HEK293 (cell line): ENCODE measurements around the gene INSYN1.

ENCODE experiments used
- CTCF ChIA-PET: fragments of 350-600 bp; formaldehyde crosslinking; extraction: SDS; loops from one replicate; lab custom pipeline; 2021; ENCODE audit warnings: antibody characterized with exemption; lab: Yijun Ruan, JAX
- POLR2A ChIA-PET: fragments of 300-600 bp; formaldehyde crosslinking; extraction: SDS; loops from one replicate; lab custom pipeline; 2020; ENCODE audit warnings: antibody characterized with exemption, inconsistent platforms; lab: Yijun Ruan, JAX
- H3K27ac ChIP-seq: fragments of 200-500 bp; sonication (Bioruptor generic); 2 replicates; pipeline ENCODE4 v1.5.1; 2014; ENCODE audit warnings: low read depth, low read length, control low read depth, inconsistent platforms; ENCODE audit errors: extremely low read depth
- H3K36me3 ChIP-seq, 2 experiments: fragments of 200-500 bp in 1 of 2; sonication (Bioruptor generic) in 1 of 2; 1 replicate in 1 of 2; 2 replicates in 1 of 2; pipeline ENCODE4 v1.5.1; 2014 to 2017; ENCODE audit warnings: inconsistent platforms in 2 of 2, low read length in 2 of 2; ENCODE audit not compliant: control insufficient read depth in 2 of 2, insufficient read depth in 1 of 2
- H3K4me1 ChIP-seq: fragments of 200-500 bp; sonication (Bioruptor generic); 2 replicates; pipeline ENCODE4 v1.5.1; 2014; ENCODE audit warnings: mild to moderate bottlenecking, low read length, inconsistent platforms; ENCODE audit not compliant: control insufficient read depth, insufficient read depth
- H3K4me3 ChIP-seq: 2 replicates; pipeline ENCODE4 v1.5.1; 2011; ENCODE audit warnings: low read depth, mild to moderate bottlenecking, control low read depth, low read length, moderate library complexity
- H3K9me3 ChIP-seq: fragments of 200-500 bp; sonication (Bioruptor generic); 2 replicates; pipeline ENCODE4 v1.5.1; 2014; ENCODE audit warnings: low read depth, low read length, inconsistent platforms; ENCODE audit not compliant: control insufficient read depth, insufficient read depth
- BCL11A ChIP-seq: fragments of 450-650 bp; formaldehyde crosslinking; IDR thresholded peaks from 2 replicates; pipeline ENCODE4 v1.5.1; 2016; ENCODE audit warnings: low read depth, missing biosample characterization, missing genetic modification characterization
- EGR2 ChIP-seq: fragments of 450-650 bp; formaldehyde crosslinking; IDR thresholded peaks from 2 replicates; pipeline ENCODE4 v1.5.1; 2016; ENCODE audit warnings: low read depth, missing biosample characterization, missing genetic modification characterization
- ELK4 ChIP-seq: IDR thresholded peaks from 2 replicates; pipeline ENCODE4 v1.6.1; 2011; ENCODE audit warnings: mild to moderate bottlenecking, low read depth, low read length, borderline replicate concordance
- IKZF3 ChIP-seq: fragments of 450-650 bp; IDR thresholded peaks from 2 replicates; pipeline ENCODE4 v1.5.0; 2018; ENCODE audit warnings: missing biosample characterization, mild to moderate bottlenecking, missing genetic modification characterization, moderate library complexity
- KLF10 ChIP-seq: fragments of 450-650 bp; IDR thresholded peaks from 2 replicates; pipeline ENCODE4 v1.5.1; 2018; ENCODE audit warnings: missing biosample characterization, mild to moderate bottlenecking, missing genetic modification characterization
- KLF16 ChIP-seq: fragments of 450-650 bp; formaldehyde crosslinking; IDR thresholded peaks from 2 replicates; pipeline ENCODE4 v1.5.1; 2017; ENCODE audit warnings: missing biosample characterization, missing genetic modification characterization
- KLF17 ChIP-seq: fragments of 450-650 bp; formaldehyde crosslinking; IDR thresholded peaks from 2 replicates; pipeline ENCODE4 v1.5.1; 2016; ENCODE audit warnings: missing biosample characterization, missing genetic modification characterization
- PRDM2 ChIP-seq: fragments of 450-650 bp; formaldehyde crosslinking; IDR thresholded peaks from 2 replicates; pipeline ENCODE4 v1.5.1; 2016; ENCODE audit warnings: missing biosample characterization, missing genetic modification characterization, borderline replicate concordance
- REST ChIP-seq: fragments of 450-650 bp; formaldehyde crosslinking; IDR thresholded peaks from 2 replicates; pipeline ENCODE4 v1.5.1; 2016; ENCODE audit warnings: missing biosample characterization, missing genetic modification characterization
- SCRT2 ChIP-seq: fragments of 450-650 bp; formaldehyde crosslinking; IDR thresholded peaks from 2 replicates; pipeline ENCODE4 v1.5.1; 2016; ENCODE audit warnings: missing biosample characterization, missing genetic modification characterization
- WT1 ChIP-seq: fragments of 450-650 bp; formaldehyde crosslinking; IDR thresholded peaks from 2 replicates; pipeline ENCODE4 v1.5.1; 2016; ENCODE audit warnings: missing biosample characterization, missing genetic modification characterization
- ZBTB44 ChIP-seq: fragments of 450-650 bp; IDR thresholded peaks from 2 replicates; pipeline ENCODE4 v1.5.1; 2018; ENCODE audit warnings: missing biosample characterization, mild to moderate bottlenecking, missing genetic modification characterization
- ZNF138 ChIP-seq: fragments of 450-650 bp; formaldehyde crosslinking; IDR thresholded peaks from 2 replicates; pipeline ENCODE4 v1.5.1; 2016; ENCODE audit warnings: missing biosample characterization, missing genetic modification characterization, borderline replicate concordance
- ZNF140 ChIP-seq: fragments of 450-650 bp; formaldehyde crosslinking; IDR thresholded peaks from 2 replicates; pipeline ENCODE4 v1.5.1; 2016; ENCODE audit warnings: missing biosample characterization, missing genetic modification characterization
- ZNF449 ChIP-seq: fragments of 450-650 bp; formaldehyde crosslinking; IDR thresholded peaks from 2 replicates; pipeline ENCODE4 v1.5.1; 2017; ENCODE audit warnings: missing biosample characterization, mild to moderate bottlenecking, missing genetic modification characterization, moderate library complexity
- ZNF513 ChIP-seq: fragments of 450-650 bp; IDR thresholded peaks from 2 replicates; pipeline ENCODE4 v1.5.1; 2018; ENCODE audit warnings: missing biosample characterization, missing genetic modification characterization
- ZNF514 ChIP-seq: fragments of 450-650 bp; formaldehyde crosslinking; IDR thresholded peaks from 2 replicates; pipeline ENCODE4 v1.5.1; 2016; ENCODE audit warnings: missing biosample characterization, missing genetic modification characterization
- ZNF660 ChIP-seq: fragments of 450-650 bp; IDR thresholded peaks from 2 replicates; pipeline ENCODE4 v1.5.1; 2018; ENCODE audit warnings: missing biosample characterization, mild to moderate bottlenecking, missing genetic modification characterization

Gene INSYN1

GRCh38 chr15:73746261-73746660 lies 6.9 kb downstream of the INSYN1 start:
- H3K36me3 ChIP-seq, result peaks cover 0 to 10% of the 10 kb centered on the region in 2 experiments; a peak in 1 of 3 replicates
- H3K4me3 ChIP-seq, result no peak overlapping the region
- ChIA-PET CTCF (interaction anchor here (1.7 kb wide), 1 partner anchor 34 kb away, joined by 3 read pairs; no protein-coding TSS in a partner anchor), POLR2A (interaction anchor here (0.6 kb wide), 1 partner anchor 492 kb away, joined by 4 read pairs; no protein-coding TSS in a partner anchor)
- no peaks in the 10 kb centered on the region for H3K9me3 ChIP-seq
- H3K27ac ChIP-seq, result no peak overlapping the region
- H3K4me1 ChIP-seq, result peaks cover 2% of the 10 kb centered on the region; the same call in 1 of the 2 replicates
- TF ChIP-seq ZNF449 (tag by site-specific recombination) (no peak), ZNF513 (no peak), KLF10 (no peak), ZNF514 (tag by site-specific recombination) (no peak), BCL11A (no peak), ZNF660 (tag by site-specific recombination) (no peak), PRDM2 (tag by site-specific recombination) (no peak), ZBTB44 (tag by site-specific recombination) (no peak)

- no peak overlapping the region for H3K4me3 ChIP-seq
- H3K9me3 ChIP-seq, result no peaks in the 10 kb centered on the region
- peaks cover 0 to 7% of the 10 kb centered on the region in 2 experiments; a peak in 1 of 3 replicates for H3K36me3 ChIP-seq
- no peak overlapping the region for H3K27ac ChIP-seq
- ChIA-PET CTCF (no interaction called here), POLR2A (interaction anchor here (1.1 kb wide), 1 partner anchor 9 kb away, joined by 3 read pairs; no protein-coding TSS in a partner anchor)
- peaks cover 2% of the 10 kb centered on the region; the same call in 1 of the 2 replicates for H3K4me1 ChIP-seq
- TF ChIP-seq IKZF3 (tag by site-specific recombination), result no peak
- 0 out of 2 replicates have a peak, but pooled peaks have one; percentile 32 for TF ChIP-seq KLF17 (tag by site-specific recombination)
- peak; percentile 40; the same call in 1 of the 2 replicates for TF ChIP-seq SCRT2 (tag by site-specific recombination)
- peak; percentile 87 for TF ChIP-seq WT1 (tag by site-specific recombination)
- no peak for TF ChIP-seq REST (tag by site-specific recombination)
- no peak for TF ChIP-seq KLF16 (tag by site-specific recombination)
- TF ChIP-seq ZNF138 (tag by site-specific recombination), result no peak
- peak; percentile 90 for TF ChIP-seq EGR2 (tag by site-specific recombination)
- TF ChIP-seq ZNF140 (tag by site-specific recombination), result no peak
- no peak for TF ChIP-seq ELK4
Observed at GRCh38 chr15:73745073-73745472, 8.1 kb downstream of the INSYN1 start.
